Parathyroid adenoma (tissue), 2 donors: Measurements from ENCODE around the gene FAIM2.

Experiments
- H2AFZ ChIP-seq: fragments of 300-600 bp; sonication (generic); one replicate; pipeline ENCODE4 v1.7.0; 2017; ENCODE audit warnings: antibody characterized with exemption, mild to moderate bottlenecking
- H3K27ac ChIP-seq: fragments of 300-600 bp; sonication (generic); one replicate; pipeline ENCODE4 v1.7.0; 2017
- H3K27me3 ChIP-seq: fragments of 300-600 bp; sonication (generic); one replicate; pipeline ENCODE4 v1.7.0; 2017; ENCODE audit warnings: low read length; ENCODE audit not compliant: control insufficient read depth, insufficient read depth
- H3K36me3 ChIP-seq: fragments of 300-600 bp; sonication (generic); one replicate; pipeline ENCODE4 v1.7.0; 2017; ENCODE audit warnings: low read length; ENCODE audit not compliant: control insufficient read depth, insufficient read depth
- H3K4me1 ChIP-seq: fragments of 300-600 bp; sonication (generic); one replicate; pipeline ENCODE4 v1.7.0; 2017; ENCODE audit warnings: control low read depth
- H3K4me2 ChIP-seq: fragments of 300-600 bp; sonication (generic); one replicate; pipeline ENCODE4 v1.7.0; 2017; ENCODE audit warnings: low read length
- H3K4me3 ChIP-seq: fragments of 300-600 bp; sonication (generic); one replicate; pipeline ENCODE4 v1.7.0; 2017; ENCODE audit warnings: low read depth, low read length
- H3K79me2 ChIP-seq: fragments of 300-600 bp; sonication (generic); one replicate; pipeline ENCODE4 v1.7.0; 2017; ENCODE audit warnings: control low read depth
- H3K9ac ChIP-seq: fragments of 300-600 bp; sonication (generic); one replicate; pipeline ENCODE4 v1.7.0; 2017; ENCODE audit warnings: mild to moderate bottlenecking
- H3K9me3 ChIP-seq: fragments of 300-600 bp; sonication (generic); one replicate; pipeline ENCODE4 v1.7.0; 2017; ENCODE audit warnings: low read length; ENCODE audit not compliant: control insufficient read depth
- TF ChIP-seq, protein P1 (sequence below): fragments of 300-600 bp; sonication (generic); IDR thresholded peaks from one replicate; pipeline ENCODE4 v1.7.0; 2017; ENCODE audit warnings: antibody characterized with exemption, mild to moderate bottlenecking
- donor health status: primary hyperparathyroidism.

The FAIM2 gene

GRCh38 chr12:49920241-49920914, 16.7 kb upstream of the FAIM2 start:
- H3K27me3 ChIP-seq, result no peaks in the 10 kb centered on the region
- no peak overlapping the region for H3K9ac ChIP-seq
- no peak overlapping the region for H3K4me3 ChIP-seq
- H3K4me1 ChIP-seq, result peaks cover 29% of the 10 kb centered on the region
- H3K9me3 ChIP-seq, result no peaks in the 10 kb centered on the region
- no peaks in the 10 kb centered on the region for H3K36me3 ChIP-seq
- TF ChIP-seq, protein P1, sequence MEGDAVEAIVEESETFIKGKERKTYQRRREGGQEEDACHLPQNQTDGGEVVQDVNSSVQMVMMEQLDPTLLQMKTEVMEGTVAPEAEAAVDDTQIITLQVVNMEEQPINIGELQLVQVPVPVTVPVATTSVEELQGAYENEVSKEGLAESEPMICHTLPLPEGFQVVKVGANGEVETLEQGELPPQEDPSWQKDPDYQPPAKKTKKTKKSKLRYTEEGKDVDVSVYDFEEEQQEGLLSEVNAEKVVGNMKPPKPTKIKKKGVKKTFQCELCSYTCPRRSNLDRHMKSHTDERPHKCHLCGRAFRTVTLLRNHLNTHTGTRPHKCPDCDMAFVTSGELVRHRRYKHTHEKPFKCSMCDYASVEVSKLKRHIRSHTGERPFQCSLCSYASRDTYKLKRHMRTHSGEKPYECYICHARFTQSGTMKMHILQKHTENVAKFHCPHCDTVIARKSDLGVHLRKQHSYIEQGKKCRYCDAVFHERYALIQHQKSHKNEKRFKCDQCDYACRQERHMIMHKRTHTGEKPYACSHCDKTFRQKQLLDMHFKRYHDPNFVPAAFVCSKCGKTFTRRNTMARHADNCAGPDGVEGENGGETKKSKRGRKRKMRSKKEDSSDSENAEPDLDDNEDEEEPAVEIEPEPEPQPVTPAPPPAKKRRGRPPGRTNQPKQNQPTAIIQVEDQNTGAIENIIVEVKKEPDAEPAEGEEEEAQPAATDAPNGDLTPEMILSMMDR, result no peak
- H3K79me2 ChIP-seq, result no peaks in the 10 kb centered on the region
- no peak overlapping the region for H2AFZ ChIP-seq
- H3K4me2 ChIP-seq, result no peak overlapping the region
- H3K27ac ChIP-seq, result no peak overlapping the region

DNA sequence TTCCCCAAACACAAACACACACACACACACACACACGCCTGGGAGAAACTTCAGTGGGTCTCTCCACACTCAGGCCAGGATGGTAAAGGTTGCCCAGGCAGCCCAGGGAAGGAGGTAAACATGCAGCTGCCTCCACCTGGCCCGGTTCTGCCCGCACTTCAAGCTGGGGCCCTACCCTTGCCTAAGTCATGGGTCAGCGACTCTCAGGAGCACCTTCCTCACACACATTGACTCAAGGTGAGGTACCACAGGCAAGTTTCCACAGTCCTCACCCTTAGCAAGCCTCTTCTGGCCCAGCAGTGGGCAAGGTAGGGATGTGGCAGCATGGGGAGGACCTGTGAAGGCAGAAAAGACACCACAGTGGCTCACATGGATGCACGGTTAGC, 14.1 kb upstream of the FAIM2 start:
- Histone ChIP-seq H3K27me3 (no peaks in the 10 kb centered on the region), H3K9ac (no peak overlapping the region), H3K9me3 (no peaks in the 10 kb centered on the region), H3K79me2 (peaks cover 4% of the 10 kb centered on the region), H3K27ac (peak overlapping the region; percentile 65), H3K4me3 (no peak overlapping the region), H3K4me2 (no peak overlapping the region), H2AFZ (peak overlapping the region; percentile 65), H3K36me3 (no peaks in the 10 kb centered on the region), H3K4me1 (peaks cover 36% of the 10 kb centered on the region)
- TF ChIP-seq, protein P1, result no peak

GRCh38 chr12:49917166-49917787, 13.6 kb upstream of the FAIM2 start:
- H2AFZ ChIP-seq, result peak overlapping the region; percentile 65
- H3K9ac ChIP-seq, result no peak overlapping the region
- H3K4me2 ChIP-seq, result no peak overlapping the region
- no peak overlapping the region for H3K4me3 ChIP-seq
- H3K4me1 ChIP-seq, result peaks cover 33% of the 10 kb centered on the region
- peak overlapping the region; percentile 65 for H3K27ac ChIP-seq
- H3K27me3 ChIP-seq, result no peaks in the 10 kb centered on the region
- H3K36me3 ChIP-seq, result no peaks in the 10 kb centered on the region
- peaks cover 4% of the 10 kb centered on the region for H3K79me2 ChIP-seq
- H3K9me3 ChIP-seq, result no peaks in the 10 kb centered on the region
- TF ChIP-seq, protein P1, result no peak

DNA sequence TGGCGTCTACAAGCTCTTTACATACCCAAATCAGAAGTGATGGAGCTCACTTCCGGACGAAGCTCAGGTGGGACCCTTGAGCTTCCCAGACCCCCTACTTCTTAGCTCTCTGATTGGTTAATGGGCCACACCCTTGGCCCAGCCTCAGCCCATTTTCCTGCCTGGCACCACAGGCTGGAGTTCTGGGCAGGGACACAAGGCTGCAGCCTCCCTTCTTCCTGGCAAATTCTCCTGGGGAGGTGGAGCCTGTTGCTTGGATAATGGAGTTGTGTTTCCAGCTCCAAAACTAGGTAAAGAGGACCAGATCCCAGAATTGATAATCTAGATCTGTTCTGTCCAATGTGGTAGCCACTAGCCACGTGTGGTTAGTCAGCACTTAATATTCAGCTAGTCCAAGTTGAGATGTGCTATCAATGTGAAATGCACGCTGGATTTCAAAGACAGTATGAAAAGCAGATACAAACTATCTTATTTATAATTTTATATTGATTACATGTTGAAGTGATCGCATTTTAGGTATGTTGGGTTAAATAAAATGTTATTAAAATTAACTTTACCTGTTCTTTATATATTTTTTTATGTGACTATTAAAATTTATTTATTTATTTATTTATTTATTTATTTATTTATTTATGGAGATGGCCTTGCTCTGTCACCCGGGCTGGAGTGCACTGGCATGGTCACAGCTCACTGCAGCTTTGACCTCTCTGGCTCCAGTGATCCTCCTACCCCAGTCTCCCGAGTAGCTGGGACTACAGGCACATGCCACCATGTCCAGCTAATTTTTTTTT, 12.6 kb upstream of the FAIM2 start:
- Histone ChIP-seq H3K79me2 (peaks cover 4% of the 10 kb centered on the region), H3K9me3 (no peaks in the 10 kb centered on the region), H2AFZ (peak overlapping the region; percentile 2), H3K36me3 (no peaks in the 10 kb centered on the region), H3K4me2 (no peak overlapping the region), H3K4me1 (peaks cover 30% of the 10 kb centered on the region), H3K27ac (no peak overlapping the region), H3K4me3 (no peak overlapping the region), H3K27me3 (no peaks in the 10 kb centered on the region), H3K9ac (no peak overlapping the region)
- TF ChIP-seq, protein P1, result no peak
